ENCODE results near the gene INPP5D.

DNA sequence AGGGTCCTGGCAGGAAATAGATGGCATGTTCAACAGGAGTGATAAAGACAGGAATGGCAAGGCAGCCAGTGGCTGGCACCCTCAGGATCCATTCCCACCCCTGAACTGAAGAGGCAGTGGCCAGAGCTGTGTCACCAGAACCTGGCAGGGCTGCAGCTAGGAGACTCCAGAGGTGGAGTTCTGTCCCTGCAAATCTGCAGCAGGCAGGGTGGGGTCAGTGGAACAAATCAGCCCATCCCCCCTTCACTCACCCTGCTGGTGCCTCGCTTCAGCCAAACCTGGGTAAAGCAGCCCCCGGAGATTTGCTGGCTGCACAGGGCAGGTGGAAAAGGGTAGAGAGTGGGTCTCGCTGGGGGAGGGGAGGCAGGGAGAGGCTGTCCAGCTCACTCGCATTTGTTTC, 12.7 kb downstream of the INPP5D start:
- TF ChIP-seq POLR2AphosphoS5 (IDR thresholded peaks at IDR 0.05) (no peak), POLR2A (IDR thresholded peaks at IDR 0.05; ENCODE audit: low read depth) (no peak)
- TF ChIP-seq, protein P1, sequence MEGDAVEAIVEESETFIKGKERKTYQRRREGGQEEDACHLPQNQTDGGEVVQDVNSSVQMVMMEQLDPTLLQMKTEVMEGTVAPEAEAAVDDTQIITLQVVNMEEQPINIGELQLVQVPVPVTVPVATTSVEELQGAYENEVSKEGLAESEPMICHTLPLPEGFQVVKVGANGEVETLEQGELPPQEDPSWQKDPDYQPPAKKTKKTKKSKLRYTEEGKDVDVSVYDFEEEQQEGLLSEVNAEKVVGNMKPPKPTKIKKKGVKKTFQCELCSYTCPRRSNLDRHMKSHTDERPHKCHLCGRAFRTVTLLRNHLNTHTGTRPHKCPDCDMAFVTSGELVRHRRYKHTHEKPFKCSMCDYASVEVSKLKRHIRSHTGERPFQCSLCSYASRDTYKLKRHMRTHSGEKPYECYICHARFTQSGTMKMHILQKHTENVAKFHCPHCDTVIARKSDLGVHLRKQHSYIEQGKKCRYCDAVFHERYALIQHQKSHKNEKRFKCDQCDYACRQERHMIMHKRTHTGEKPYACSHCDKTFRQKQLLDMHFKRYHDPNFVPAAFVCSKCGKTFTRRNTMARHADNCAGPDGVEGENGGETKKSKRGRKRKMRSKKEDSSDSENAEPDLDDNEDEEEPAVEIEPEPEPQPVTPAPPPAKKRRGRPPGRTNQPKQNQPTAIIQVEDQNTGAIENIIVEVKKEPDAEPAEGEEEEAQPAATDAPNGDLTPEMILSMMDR (IDR thresholded peaks at IDR 0.05), result no peak
